ENCODE data around the gene IGF2.

GRCh38 chr11:2166091-2166851 is 27.1 kb upstream of the IGF2 start:
- peak; percentile 49 for TF ChIP-seq CTCF (IDR thresholded peaks at IDR 0.05; ENCODE audit: low read length)
- TF ChIP-seq EZH2 (IDR thresholded peaks at IDR 0.05; ENCODE audit: borderline replicate concordance, low read length): no peak

Measured in OCI-LY1 (cell line).